Sigmoid colon (tissue), 7 donors: ENCODE results near the gene SLC22A31. TPM values are rescaled to one million over a fixed set of nuclear protein-coding genes. Genes with fewer than 3 reads are reported as not detected.
"Not testable (repeated sequence)": the region's sequence is repeated elsewhere in the genome, so short reads cannot be mapped to it uniquely, and the experiment has no call there.

ENCODE experiments used
- DNase-seq: peaks from one replicate; pipeline ENCODE4 v3.0.0-alpha.2; 2019
- H3K27ac ChIP-seq, 4 donors: fragments of 200-600 bp; sonication (generic); one replicate each; pipeline ENCODE4 v1.5.1; 2016 to 2019; ENCODE audit warnings: mild to moderate bottlenecking in 1 of 4
- H3K27me3 ChIP-seq, 3 donors: fragments of 200-600 bp; sonication (generic); one replicate each; pipeline ENCODE4 v1.5.1; 2019; ENCODE audit warnings: mild to moderate bottlenecking in 1 of 3
- H3K36me3 ChIP-seq, 4 donors: fragments of 200-600 bp; sonication (generic); one replicate each; pipeline ENCODE4 v1.5.1; 2016 to 2019
- H3K4me1 ChIP-seq, 4 donors: fragments of 200-600 bp; sonication (generic); one replicate each; pipeline ENCODE4 v1.5.1; 2017 to 2019
- H3K4me3 ChIP-seq, 4 donors: fragments of 200-600 bp; sonication (generic); one replicate each; pipeline ENCODE4 v1.5.1; 2017 to 2019; ENCODE audit warnings: mild to moderate bottlenecking in 2 of 4, moderate library complexity in 1 of 4
- H3K9me3 ChIP-seq, 4 donors: fragments of 200-600 bp in 3 of 4; sonication (generic) in 3 of 4; one replicate each; pipeline versions ENCODE4 v1.5.1 to v1.6.1; 2013 to 2019
- CTCF ChIP-seq, 4 experiments: fragments of 450-650 bp in 3 of 4; fragments of 200-600 bp in 1 of 4; IDR thresholded peaks; one replicate each; pipeline ENCODE4 v1.5.1; 2016 to 2019; ENCODE audit warnings: antibody characterized with exemption in 4 of 4, mild to moderate bottlenecking in 3 of 4, moderate library complexity in 2 of 4
- EP300 ChIP-seq, 4 donors: sonication (generic); formaldehyde crosslinking; IDR thresholded peaks; one replicate each; pipeline ENCODE4 v1.6.1; 2017; ENCODE audit warnings: antibody characterized with exemption in 4 of 4
- POLR2A ChIP-seq, 2 donors: fragments of 450-650 bp; IDR thresholded peaks; one replicate each; pipeline ENCODE4 v1.6.1; 2016; ENCODE audit warnings: antibody characterized with exemption in 2 of 2, mild to moderate bottlenecking in 2 of 2, moderate library complexity in 2 of 2
- POLR2AphosphoS5 ChIP-seq, 4 donors: sonication (generic); formaldehyde crosslinking; IDR thresholded peaks; one replicate each; pipeline ENCODE4 v1.6.1; 2017; ENCODE audit warnings: antibody characterized with exemption in 4 of 4
- WGBS, 2 donors: extraction: QIAGEN DNeasy Blood & Tissue Kit; methylation state at CpG; one replicate each; pipeline ENCODE4 v1.1.7; 2013; 5-methylcytosine and 5-hydroxymethylcytosine counted together
- intact Hi-C: fragments of 100-400 bp; cut with DNase I; formaldehyde crosslinking; loops from one replicate; pipeline ENCODE4 v1.15.1; 2023
- polyA plus RNA-seq, 3 donors: library from polyadenylated mRNA; stranded (reverse); fragments of 200-250 nt; gene quantifications; one replicate each; pipeline ENCODE4 v1.2.3, GENCODE V29; 2013
- total RNA-seq, 4 donors: library from RNA; depleted of rRNA; stranded (reverse); fragments of >200 nt; gene quantifications; one replicate each; pipeline ENCODE4 v1.1.0, GENCODE V29; 2016
- donor health status: healthy with polysubstance abuse.
- donor health status: Bipolar disorder and iron deficiency.
- donor health status: healthy.

Gene SLC22A31
- not detected for total RNA-seq
- under 1 TPM in 1 of 3 donors, not detected in 2; 0.87 TPM for polyA plus RNA-seq

GRCh38 chr16:89200124-89200849, at the start of gene SLC22A31:
SLC22A31 (minus strand) TSS chr16:89200537; CDS start chr16:89200501, 36 bp downstream.
- peak within 1 kb of the TSS in 3 of 4 donors; percentile 17 to 30 (median 28) for H3K4me3 ChIP-seq
- peaks cover 0 to 3% (median 1%) of the 10 kb centered on the region in 4 donors for H3K9me3 ChIP-seq
- TF ChIP-seq POLR2A (IDR thresholded peaks at IDR 0.05), result no peak
- TF ChIP-seq CTCF (IDR thresholded peaks at IDR 0.05), result no peak
- no peak for TF ChIP-seq POLR2AphosphoS5 (IDR thresholded peaks at IDR 0.05)
- TF ChIP-seq EP300 (IDR thresholded peaks at IDR 0.05), result no peak
- no peaks in the 10 kb centered on the region for H3K36me3 ChIP-seq
- WGBS, 2 donors, result 11 to 21% methylated on average over 28 of the region's 28 CpGs
- no peak for DNase-seq
- intact Hi-C loops, result no loop called here
- H3K4me1 ChIP-seq, result peaks cover 0 to 26% (median 18%) of the 10 kb centered on the region in 4 donors
- peaks cover 42 to 75% (median 72%) of the 10 kb centered on the region in 3 donors for H3K27me3 ChIP-seq
- H3K27ac ChIP-seq, result no peak within 1 kb of the TSS

- Histone ChIP-seq H3K27me3 (peaks cover 0 to 5% (median 0%) of the 10 kb centered on the region in 3 donors), H3K9me3 (no peaks in the 10 kb centered on the region), H3K36me3 (no peaks in the 10 kb centered on the region), H3K4me3 (peak overlapping the region in 3 of 4 donors; percentile 50 to 60 (median 54)), H3K4me1 (peaks cover 0 to 18% (median 10%) of the 10 kb centered on the region in 4 donors), H3K27ac (peak overlapping the region in 1 of 4 donors; percentile 34)
- DNase-seq, result no peak
- intact Hi-C loops, result loop anchor here (5.0 kb wide), 1 partner anchor 259 kb away; the partner anchor contains the start of gene SPG7
- 62 to 77% methylated on average over 69 of the region's 69 CpGs for WGBS, 2 donors
- TF ChIP-seq POLR2AphosphoS5 (IDR thresholded peaks at IDR 0.05), result no peak
- no peak for TF ChIP-seq CTCF (IDR thresholded peaks at IDR 0.05)
- no peak for TF ChIP-seq POLR2A (IDR thresholded peaks at IDR 0.05)
- TF ChIP-seq EP300 (IDR thresholded peaks at IDR 0.05), result no peak
These were observed 48.1 kb upstream of the SLC22A31 start for GRCh38 chr16:89248196-89248982.

- not testable (repeated sequence) for H3K27me3 ChIP-seq, DNase-seq, H3K36me3 ChIP-seq, H3K9me3 ChIP-seq
- intact Hi-C loops, result loop anchor here (5.0 kb wide), 1 partner anchor 260 kb away; the partner anchor contains the start of gene SPG7
- WGBS, 2 donors, result 3 to 9% methylated on average over 45 of the region's 45 CpGs
- Histone ChIP-seq H3K4me1 (peaks cover 0 to 18% (median 10%) of the 10 kb centered on the region in 4 donors), H3K27ac (peak overlapping the region in 3 of 4 donors; percentile 27 to 35 (median 34)), H3K4me3 (peak overlapping the region; percentile 40 to 60 (median 52))
These were observed 47.4 kb upstream of the SLC22A31 start for GRCh38 chr16:89247734-89248075.

- H3K4me3 ChIP-seq, result peak overlapping the region; percentile 40 to 60 (median 52)
- DNase-seq, result peak; percentile 95
- no peaks in the 10 kb centered on the region for H3K36me3 ChIP-seq
- intact Hi-C loops, result loop anchor here (5.0 kb wide), 1 partner anchor 260 kb away; the partner anchor contains the start of gene SPG7
- peaks cover 0 to 18% (median 10%) of the 10 kb centered on the region in 4 donors for H3K4me1 ChIP-seq
- H3K27ac ChIP-seq, result peak overlapping the region; percentile 34 to 57 (median 50)
- WGBS, 2 donors, result 2 to 5% methylated on average over 78 of the region's 78 CpGs
- TF ChIP-seq CTCF (IDR thresholded peaks at IDR 0.05) (no peak), POLR2AphosphoS5 (IDR thresholded peaks at IDR 0.05) (peak in 3 of 4 donors; percentile 2 to 48 (median 40))
- no peaks in the 10 kb centered on the region for H3K9me3 ChIP-seq
- H3K27me3 ChIP-seq, result peaks cover 0 to 5% (median 0%) of the 10 kb centered on the region in 3 donors
These were observed 46.8 kb upstream of the SLC22A31 start for GRCh38 chr16:89246903-89247733.
